Measurements from ENCODE around the gene SLC39A11.

The SLC39A11 gene

GRCh38 chr17:73045724-73046123 lies 46.8 kb downstream of the SLC39A11 start:
- no peak for DNase-seq

- no peak for DNase-seq
Observed at GRCh38 chr17:73043686-73044581, 48.6 kb downstream of the SLC39A11 start.

GRCh38 chr17:73042809-73043685 lies 49.4 kb downstream of the SLC39A11 start:
- DNase-seq, result peak in 3 of 58 donors; percentile 3 to 11 (median 4)

GRCh38 chr17:73042225-73042624 lies 50.3 kb downstream of the SLC39A11 start:
- no peak for DNase-seq

- no peak for DNase-seq
Observed at GRCh38 chr17:73039282-73039681, 53.2 kb downstream of the SLC39A11 start.

GRCh38 chr17:73031472-73031871 lies 61.0 kb downstream of the SLC39A11 start:
- DNase-seq, result no peak

GRCh38 chr17:73030995-73031394 lies 61.5 kb downstream of the SLC39A11 start:
- no peak for DNase-seq

- peak in 5 of 58 donors; percentile 6 to 24 (median 9) for DNase-seq
Observed at GRCh38 chr17:73030501-73030921, 62.0 kb downstream of the SLC39A11 start.

GRCh38 chr17:73029991-73030390 lies 62.5 kb downstream of the SLC39A11 start:
- DNase-seq, result no peak

- DNase-seq, result no peak
Observed at GRCh38 chr17:73029021-73029420, 63.5 kb downstream of the SLC39A11 start.

GRCh38 chr17:73028299-73028755 lies 64.2 kb downstream of the SLC39A11 start:
- DNase-seq, result no peak

- no peak for DNase-seq
Observed at GRCh38 chr17:73027130-73027741, 65.3 kb downstream of the SLC39A11 start.

GRCh38 chr17:73025041-73025560 lies 67.4 kb downstream of the SLC39A11 start:
- DNase-seq, result no peak

- no peak for DNase-seq
Observed at GRCh38 chr17:73023759-73024158, 68.7 kb downstream of the SLC39A11 start.

GRCh38 chr17:73022694-73023093 lies 69.8 kb downstream of the SLC39A11 start:
- no peak for DNase-seq

- no peak for DNase-seq
Observed at GRCh38 chr17:73021771-73022170, 70.7 kb downstream of the SLC39A11 start.

GRCh38 chr17:73020110-73020509 lies 72.4 kb downstream of the SLC39A11 start:
- DNase-seq, result no peak

- no peak for DNase-seq
Observed at GRCh38 chr17:73018599-73018998, 73.9 kb downstream of the SLC39A11 start.

- DNase-seq, result no peak
Observed at GRCh38 chr17:73017658-73018057, 74.8 kb downstream of the SLC39A11 start.

GRCh38 chr17:73015722-73016276 lies 76.7 kb downstream of the SLC39A11 start:
- no peak for DNase-seq
